22Rv1 (cell line): ENCODE results near the gene ULK2.

Experiments used
- H3K27ac ChIP-seq: fragments of 450-650 bp; 2 replicates; pipeline ENCODE4 v1.5.1; 2017
- CTCF ChIP-seq: fragments of 450-650 bp; IDR thresholded peaks from 2 replicates; pipeline ENCODE4 v1.5.1; 2017; ENCODE audit warnings: mild to moderate bottlenecking
- ZFX ChIP-seq: fragments of 450-650 bp; IDR thresholded peaks from 2 replicates; pipeline ENCODE4 v1.6.1; 2017; ENCODE audit warnings: antibody characterized with exemption, borderline replicate concordance

The ULK2 gene

GRCh38 chr17:19739241-19740201, 128.2 kb downstream of the ULK2 start:
- no peak overlapping the region for H3K27ac ChIP-seq
- TF ChIP-seq CTCF (no peak), ZFX (no peak)

GRCh38 chr17:19738757-19739156, 129.0 kb downstream of the ULK2 start:
- no peak overlapping the region for H3K27ac ChIP-seq
- TF ChIP-seq CTCF (no peak), ZFX (no peak)

GRCh38 chr17:19738073-19738449, 129.7 kb downstream of the ULK2 start:
- TF ChIP-seq ZFX (no peak), CTCF (no peak)
- H3K27ac ChIP-seq = no peak overlapping the region

- TF ChIP-seq ZFX = no peak
- no peak for TF ChIP-seq CTCF
- no peak overlapping the region for H3K27ac ChIP-seq
Measured at GRCh38 chr17:19737305-19738072, 130.2 kb downstream of the ULK2 start.

- TF ChIP-seq CTCF = no peak
- no peak overlapping the region for H3K27ac ChIP-seq
Measured at GRCh38 chr17:19736071-19736470, 131.7 kb downstream of the ULK2 start.

- no peak for TF ChIP-seq ZFX
- no peak for TF ChIP-seq CTCF
- peak overlapping the region; percentile 35; the same call in 1 of the 2 replicates for H3K27ac ChIP-seq
Measured at GRCh38 chr17:19733953-19734526, 133.7 kb downstream of the ULK2 start.
